Neural cell (in vitro differentiated cells): Measurements from ENCODE around the gene NAA20.

Source experiments
- EP300 ChIP-seq: fragments of 450-650 bp; conservative IDR thresholded peaks from 2 replicates; pipeline ENCODE4 v1.6.1; 2014; ENCODE audit warnings: antibody characterized with exemption, mild to moderate bottlenecking, moderate library complexity; ENCODE audit not compliant: poor library complexity, severe bottlenecking
- EZH2 ChIP-seq: fragments of 200-600, 300-800 bp; shearing (Covaris generic), sonication (generic); IDR thresholded peaks from 2 replicates; pipeline ENCODE4 v1.6.1; 2014; ENCODE audit warnings: antibody characterized with exemption, low read length, borderline replicate concordance, mild to moderate bottlenecking; ENCODE audit not compliant: insufficient read depth, poor library complexity, severe bottlenecking
- MXI1 ChIP-seq: fragments of 450-650 bp; conservative IDR thresholded peaks from 2 replicates; pipeline ENCODE4 v1.6.1; 2014; ENCODE audit warnings: antibody characterized with exemption, mild to moderate bottlenecking; ENCODE audit not compliant: poor library complexity, severe bottlenecking
- POLR2AphosphoS5 ChIP-seq: IDR thresholded peaks from 2 replicates; pipeline ENCODE4 v1.6.1; 2012
- RAD21 ChIP-seq: fragments of 450-650 bp; conservative IDR thresholded peaks from 2 replicates; pipeline ENCODE4 v1.6.1; 2014; ENCODE audit warnings: antibody characterized with exemption, mild to moderate bottlenecking, moderate library complexity
- REST ChIP-seq: IDR thresholded peaks from 2 replicates; pipeline ENCODE4 v1.6.1; 2012; ENCODE audit warnings: borderline replicate concordance
- SMC3 ChIP-seq: fragments of 450-650 bp; conservative IDR thresholded peaks from 2 replicates; pipeline ENCODE4 v1.6.1; 2014; ENCODE audit warnings: antibody characterized with exemption, mild to moderate bottlenecking, moderate library complexity; ENCODE audit not compliant: poor library complexity
- TAF1 ChIP-seq: IDR thresholded peaks from 2 replicates; pipeline ENCODE4 v1.6.1; 2012; ENCODE audit warnings: low read depth
- TF ChIP-seq, protein P1 (sequence below): fragments of 450-650 bp; IDR thresholded peaks from 2 replicates; pipeline ENCODE4 v1.5.1; 2014; ENCODE audit warnings: antibody characterized with exemption, mild to moderate bottlenecking, moderate library complexity; ENCODE audit not compliant: poor library complexity, severe bottlenecking

DNA sequence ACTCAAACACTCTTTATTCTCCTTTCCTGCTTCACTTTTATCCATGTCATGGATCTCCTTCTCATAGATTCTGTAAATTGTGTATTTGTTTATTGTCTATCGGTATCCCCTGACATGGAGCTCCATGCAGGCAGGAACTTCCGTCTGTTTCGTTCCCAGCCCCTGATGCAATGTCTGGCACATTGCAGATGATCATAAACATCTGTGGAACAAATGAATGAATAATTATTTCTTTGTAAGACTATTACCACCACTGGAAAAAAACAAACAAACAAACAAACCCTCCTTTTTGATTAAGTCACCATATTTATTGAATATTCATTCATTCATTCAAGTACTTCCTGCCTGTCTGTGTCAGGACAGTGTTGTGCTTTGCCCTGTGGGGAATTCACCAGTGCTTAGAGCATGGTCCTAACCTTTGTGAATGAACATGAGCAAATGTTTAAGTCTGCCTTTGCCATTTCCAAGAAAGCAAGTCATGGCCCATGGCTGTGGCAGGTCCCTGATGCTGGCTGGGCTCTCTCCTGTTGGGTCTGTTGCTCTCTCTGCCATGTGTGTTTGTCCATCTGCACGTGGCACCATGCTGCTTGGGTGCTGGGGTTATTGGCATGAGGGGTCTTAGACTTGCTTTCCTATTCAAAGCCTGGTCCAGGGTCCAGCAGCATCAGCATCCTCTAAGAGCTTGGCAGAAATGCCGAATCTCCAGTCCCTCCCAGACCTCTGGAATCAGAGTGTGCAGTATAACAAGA is 47.5 kb upstream of the NAA20 start:
- TF ChIP-seq, protein P1, sequence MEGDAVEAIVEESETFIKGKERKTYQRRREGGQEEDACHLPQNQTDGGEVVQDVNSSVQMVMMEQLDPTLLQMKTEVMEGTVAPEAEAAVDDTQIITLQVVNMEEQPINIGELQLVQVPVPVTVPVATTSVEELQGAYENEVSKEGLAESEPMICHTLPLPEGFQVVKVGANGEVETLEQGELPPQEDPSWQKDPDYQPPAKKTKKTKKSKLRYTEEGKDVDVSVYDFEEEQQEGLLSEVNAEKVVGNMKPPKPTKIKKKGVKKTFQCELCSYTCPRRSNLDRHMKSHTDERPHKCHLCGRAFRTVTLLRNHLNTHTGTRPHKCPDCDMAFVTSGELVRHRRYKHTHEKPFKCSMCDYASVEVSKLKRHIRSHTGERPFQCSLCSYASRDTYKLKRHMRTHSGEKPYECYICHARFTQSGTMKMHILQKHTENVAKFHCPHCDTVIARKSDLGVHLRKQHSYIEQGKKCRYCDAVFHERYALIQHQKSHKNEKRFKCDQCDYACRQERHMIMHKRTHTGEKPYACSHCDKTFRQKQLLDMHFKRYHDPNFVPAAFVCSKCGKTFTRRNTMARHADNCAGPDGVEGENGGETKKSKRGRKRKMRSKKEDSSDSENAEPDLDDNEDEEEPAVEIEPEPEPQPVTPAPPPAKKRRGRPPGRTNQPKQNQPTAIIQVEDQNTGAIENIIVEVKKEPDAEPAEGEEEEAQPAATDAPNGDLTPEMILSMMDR: no peak
- TF ChIP-seq RAD21 (no peak), REST (no peak), EP300 (no peak), EZH2 (no peak), SMC3 (no peak), POLR2AphosphoS5 (no peak), MXI1 (no peak), TAF1 (no peak)
